GM21423 (cell line): Measurements from ENCODE around the gene HUS1.
"Not testable (repeated sequence)": the region's sequence is repeated elsewhere in the genome, so short reads cannot be mapped to it uniquely, and the experiment has no call there.

Experiments
- ATAC-seq: cut with Tn5 transposase; IDR thresholded peaks from one replicate; pipeline ENCODE4 v1.9.1; 2021; ENCODE audit warnings: mild to moderate bottlenecking, moderate library complexity; ENCODE audit not compliant: unreplicated experiment

The HUS1 gene

DNA sequence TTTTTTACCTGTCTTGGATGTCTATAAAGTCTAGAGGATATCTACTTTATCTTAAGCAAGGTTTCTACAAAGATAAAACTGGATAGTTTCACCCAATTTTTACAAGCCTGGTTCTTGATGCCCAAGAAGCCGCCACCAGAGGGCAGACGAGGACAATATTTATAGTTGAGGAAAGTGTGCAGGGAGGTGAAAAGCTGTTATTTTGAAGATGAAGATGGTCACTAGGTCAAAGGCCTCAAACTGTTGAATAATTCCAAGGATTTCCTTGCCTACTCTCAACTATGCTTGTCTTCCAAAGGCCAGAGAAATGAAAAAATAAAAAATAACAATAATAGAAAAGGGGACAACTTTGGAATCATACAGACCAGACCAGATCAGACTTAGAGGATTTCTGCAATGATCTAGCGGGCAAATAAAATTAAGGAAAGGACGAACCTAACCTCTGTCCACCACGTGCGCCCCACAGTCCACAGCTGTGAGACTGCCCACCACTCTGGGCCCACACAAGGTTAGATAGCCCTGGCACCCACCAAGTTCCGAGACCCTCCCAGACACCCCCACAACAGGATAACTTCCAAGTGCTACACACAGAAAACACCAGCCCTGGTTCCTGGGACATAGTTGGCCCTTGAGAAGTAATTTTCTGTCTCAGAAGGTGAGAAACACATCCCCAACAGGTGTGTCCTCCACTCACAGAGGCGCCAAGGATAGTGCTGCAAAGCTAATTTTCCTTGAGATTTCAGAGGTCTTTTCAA lies 34.0 kb downstream of the HUS1 start:
- no peak for ATAC-seq

GRCh38 chr7:47944536-47945260 lies 34.7 kb downstream of the HUS1 start:
- ATAC-seq, result no peak

GRCh38 chr7:47943676-47944474 lies 35.5 kb downstream of the HUS1 start:
- no peak for ATAC-seq

GRCh38 chr7:47942651-47943050 lies 36.8 kb downstream of the HUS1 start:
- ATAC-seq, result not testable (repeated sequence)

- no peak for ATAC-seq
These were observed 37.3 kb downstream of the HUS1 start for GRCh38 chr7:47942132-47942531.

GRCh38 chr7:47941136-47941844 lies 38.1 kb downstream of the HUS1 start:
- no peak for ATAC-seq

- ATAC-seq, result no peak
These were observed 39.1 kb downstream of the HUS1 start for GRCh38 chr7:47940088-47941013.

DNA sequence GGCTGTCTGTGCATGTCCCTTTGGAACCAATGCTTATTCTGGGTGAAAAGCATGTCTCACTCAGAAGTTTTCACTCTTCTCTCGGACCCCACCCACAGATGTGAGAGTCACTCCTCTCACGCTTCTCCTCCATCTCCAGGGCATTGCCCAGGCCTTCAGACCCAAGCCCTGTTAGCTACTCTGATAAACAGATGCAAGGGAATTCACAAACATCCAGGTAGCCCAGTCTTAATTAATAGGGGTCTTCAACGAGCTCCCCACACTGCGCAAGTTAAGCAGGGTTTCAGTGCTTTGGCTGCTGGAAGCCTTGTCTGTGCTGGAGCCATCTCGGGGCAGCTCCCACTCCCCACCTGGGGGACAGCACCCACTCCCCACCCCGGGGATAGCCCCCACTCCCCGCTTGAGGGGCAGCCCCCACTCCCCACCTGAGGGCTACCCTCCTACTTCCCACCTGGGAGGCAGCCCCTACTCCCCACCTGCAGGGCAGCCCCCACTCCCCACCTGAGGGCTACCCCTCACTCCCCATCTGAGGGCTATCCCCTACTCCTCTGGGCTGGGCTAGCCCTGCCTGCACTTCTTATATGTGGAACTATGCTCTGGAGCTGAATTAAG lies 39.9 kb downstream of the HUS1 start:
- ATAC-seq, result no peak

- ATAC-seq, result no peak
These were observed 40.7 kb downstream of the HUS1 start for GRCh38 chr7:47938574-47939165.

- ATAC-seq, result peak; percentile 61
These were observed 41.5 kb downstream of the HUS1 start for GRCh38 chr7:47937711-47938573.

GRCh38 chr7:47937065-47937687 lies 42.2 kb downstream of the HUS1 start:
- ATAC-seq, result peak; percentile 93

DNA sequence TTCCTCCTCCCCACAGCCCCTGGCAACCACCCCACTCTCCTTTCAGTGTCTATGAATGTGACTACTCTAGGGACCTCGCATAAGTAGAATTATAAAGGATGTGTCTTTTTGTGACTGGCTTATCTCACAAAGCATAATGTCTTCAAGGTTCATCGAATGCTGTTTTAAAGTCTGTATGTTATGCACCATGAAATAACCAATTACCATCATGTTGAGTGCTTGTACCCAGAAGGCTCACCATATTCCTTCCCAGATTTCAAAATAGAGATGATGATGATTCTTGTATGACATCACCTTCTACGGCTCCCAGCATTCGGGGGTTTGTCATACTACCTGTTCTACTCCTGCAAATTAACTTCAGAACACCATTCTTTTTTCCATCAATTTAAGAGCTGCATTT lies 43.1 kb downstream of the HUS1 start:
- no peak for ATAC-seq

- ATAC-seq, result no peak
These were observed 44.1 kb downstream of the HUS1 start for GRCh38 chr7:47935336-47935735.

GRCh38 chr7:47934831-47935230 lies 44.6 kb downstream of the HUS1 start:
- no peak for ATAC-seq

- no peak for ATAC-seq
These were observed 46.2 kb downstream of the HUS1 start for GRCh38 chr7:47933215-47933614.

- ATAC-seq, result no peak
These were observed 46.9 kb downstream of the HUS1 start for GRCh38 chr7:47932466-47933037.

- no peak for ATAC-seq
These were observed 47.4 kb downstream of the HUS1 start for GRCh38 chr7:47932016-47932415.
